Measurements from ENCODE around the gene FLACC1. TPM values are rescaled to one million over a fixed set of nuclear protein-coding genes. Genes with fewer than 3 reads are reported as not detected.
"Not testable (repeated sequence)": the region's sequence is repeated elsewhere in the genome, so short reads cannot be mapped to it uniquely, and the experiment has no call there.

FLACC1 gene
- total and polyA plus RNA-seq, 7 experiments from 2014 or later: 3.1 to 9.5 (median 6.2) TPM

GRCh38 chr2:201369318-201369717 lies 12.2 kb upstream of the FLACC1 start:
- CTCF ChIA-PET: interaction anchor here (0.7 kb wide), 1 partner anchor 26 kb away, joined by 3 read pairs; no protein-coding TSS in a partner anchor
- intact Hi-C loops (cut with micrococcal nuclease); H3K27ac ChIP-seq (ENCODE audit: low read depth, low read length); H3K27me3 Mint-ChIP-seq; H3K9me3 ChIP-seq (ENCODE audit: control insufficient read depth in 2 of 3, low read length in 3 of 3); H3K36me3 ChIP-seq (ENCODE audit: control insufficient read depth in 2 of 3, insufficient read depth in 3 of 3, low read length in 3 of 3); H3K4me3 Mint-ChIP-seq; H3K4me3 ChIP-seq (ENCODE audit: low read length); H3K27ac Mint-ChIP-seq; ATAC-seq; H3K27me3 ChIP-seq (ENCODE audit: control insufficient read depth in 2 of 2, insufficient read depth in 2 of 2, low read length in 2 of 2); H3K4me1 ChIP-seq (ENCODE audit: control insufficient read depth in 2 of 2, insufficient read depth in 2 of 2, low read length in 2 of 2); DNase-seq: not testable (repeated sequence)
- Mint-ChIP-seq H3K4me1 (peaks cover under 1 to 13% (median under 1%) of the 10 kb centered on the region in 7 donors), H3K36me3 (peaks cover 11 to 85% (median 76%) of the 10 kb centered on the region in 5 donors), H3K9me3 (peaks cover 4 to 40% (median 16%) of the 10 kb centered on the region in 11 donors)
- POLR2A ChIA-PET: interaction anchor here (0.6 kb wide), 1 partner anchor 71 kb away, joined by 3 read pairs; no protein-coding TSS in a partner anchor

- peak overlapping the region in 1 of 9 donors; percentile 11 for H3K27ac Mint-ChIP-seq
- Histone ChIP-seq H3K36me3 (ENCODE audit: control insufficient read depth in 2 of 3, insufficient read depth in 3 of 3, low read length in 3 of 3) (no peaks in the 10 kb centered on the region), H3K4me1 (ENCODE audit: control insufficient read depth in 2 of 2, insufficient read depth in 2 of 2, low read length in 2 of 2) (peaks cover 0 to 20% of the 10 kb centered on the region in 2 donors), H3K27ac (ENCODE audit: low read depth, low read length) (no peak overlapping the region), H3K27me3 (ENCODE audit: control insufficient read depth in 2 of 2, insufficient read depth in 2 of 2, low read length in 2 of 2) (no peaks in the 10 kb centered on the region), H3K9me3 (ENCODE audit: control insufficient read depth in 2 of 3, low read length in 3 of 3) (no peaks in the 10 kb centered on the region), H3K4me3 (ENCODE audit: low read length) (no peak overlapping the region)
- H3K9me3 Mint-ChIP-seq: peaks cover 4 to 43% (median 16%) of the 10 kb centered on the region in 11 donors
- intact Hi-C loops (cut with micrococcal nuclease): no loop called here
- no peak overlapping the region for H3K4me3 Mint-ChIP-seq
- ChIA-PET CTCF (interaction anchor here (2.8 kb wide), 1 partner anchor 184 kb away, joined by 10 read pairs; the partner anchor contains the start of gene CASP10), POLR2A (interaction anchor here (2.7 kb wide), 1 partner anchor 133 kb away, joined by 14 read pairs; no protein-coding TSS in a partner anchor)
- H3K36me3 Mint-ChIP-seq: peaks cover 8 to 74% (median 67%) of the 10 kb centered on the region in 5 donors
- DNase-seq (no peak), ATAC-seq (no peak)
- no peaks in the 10 kb centered on the region for H3K27me3 Mint-ChIP-seq
- H3K4me1 Mint-ChIP-seq: peaks cover 11 to 35% (median 30%) of the 10 kb centered on the region in 7 donors
Observed at GRCh38 chr2:201366146-201366545, 9.0 kb upstream of the FLACC1 start.

GRCh38 chr2:201363857-201364560 lies 6.9 kb upstream of the FLACC1 start:
- H3K27ac Mint-ChIP-seq: peak overlapping the region in 7 of 9 donors; percentile 9 to 84 (median 75)
- H3K4me1 ChIP-seq (ENCODE audit: control insufficient read depth in 2 of 2, insufficient read depth in 2 of 2, low read length in 2 of 2): peaks cover 0 to 24% of the 10 kb centered on the region in 2 donors
- peak; percentile 96 for ATAC-seq
- no peaks in the 10 kb centered on the region for H3K36me3 ChIP-seq (ENCODE audit: control insufficient read depth in 2 of 3, insufficient read depth in 3 of 3, low read length in 3 of 3)
- no peaks in the 10 kb centered on the region for H3K9me3 ChIP-seq (ENCODE audit: control insufficient read depth in 2 of 3, low read length in 3 of 3)
- intact Hi-C loops (cut with micrococcal nuclease): loop anchor here (1.0 to 5.0 kb wide), 9 partner anchors 103 to 652 kb away; partner anchors contain the start of genes CASP10 (in 2 of the 2), CASP8 (in 1 of the 2) and TMEM237 (in 1 of the 2)
- H3K9me3 Mint-ChIP-seq: peaks cover 4 to 43% (median 13%) of the 10 kb centered on the region in 11 donors
- peak in 7 of 9 donors; percentile 21 to 64 (median 61) for DNase-seq
- H3K4me1 Mint-ChIP-seq: peaks cover 11 to 45% (median 41%) of the 10 kb centered on the region in 7 donors
- H3K27ac ChIP-seq (ENCODE audit: low read depth, low read length): no peak overlapping the region
- peak overlapping the region in 5 of 10 donors; percentile 11 to 49 (median 32) for H3K4me3 Mint-ChIP-seq
- POLR2A ChIA-PET: interaction anchor here (0.6 to 2.7 kb wide), 7 partner anchors 53 to 131 kb away, joined by 3 to 14 read pairs (median 3); partner anchors contain the start of gene CASP8
- H3K4me3 ChIP-seq (ENCODE audit: low read length): no peak overlapping the region
- peaks cover 12 to 75% (median 56%) of the 10 kb centered on the region in 5 donors for H3K36me3 Mint-ChIP-seq
- no peaks in the 10 kb centered on the region for H3K27me3 Mint-ChIP-seq
- CTCF ChIA-PET: interaction anchor here (0.6 to 4.3 kb wide), 19 partner anchors 9 to 335 kb away, joined by 3 to 67 read pairs (median 4); partner anchors contain the start of genes CASP10 and CASP8
- H3K27me3 ChIP-seq (ENCODE audit: control insufficient read depth in 2 of 2, insufficient read depth in 2 of 2, low read length in 2 of 2): no peaks in the 10 kb centered on the region

- no peak overlapping the region for H3K27ac ChIP-seq (ENCODE audit: low read depth, low read length)
- Mint-ChIP-seq H3K27ac (peak overlapping the region in 1 of 9 donors; percentile 57), H3K36me3 (peaks cover 15 to 66% (median 46%) of the 10 kb centered on the region in 5 donors), H3K9me3 (peaks cover 4 to 26% (median 9%) of the 10 kb centered on the region in 11 donors), H3K4me3 (no peak overlapping the region), H3K4me1 (peaks cover 11 to 50% (median 41%) of the 10 kb centered on the region in 7 donors), H3K27me3 (no peaks in the 10 kb centered on the region)
- ChIA-PET POLR2A (no interaction called here), CTCF (interaction anchor here (1.0 to 4.3 kb wide), 5 partner anchors 83 to 185 kb away, joined by 3 to 67 read pairs (median 7); partner anchors contain the start of gene CASP8)
- H3K27me3 ChIP-seq (ENCODE audit: control insufficient read depth in 2 of 2, insufficient read depth in 2 of 2, low read length in 2 of 2): no peaks in the 10 kb centered on the region
- H3K9me3 ChIP-seq (ENCODE audit: control insufficient read depth in 2 of 3, low read length in 3 of 3): no peaks in the 10 kb centered on the region
- ATAC-seq (no peak), DNase-seq (no peak)
- no peaks in the 10 kb centered on the region for H3K36me3 ChIP-seq (ENCODE audit: control insufficient read depth in 2 of 3, insufficient read depth in 3 of 3, low read length in 3 of 3)
- no peak overlapping the region for H3K4me3 ChIP-seq (ENCODE audit: low read length)
- intact Hi-C loops (cut with micrococcal nuclease): loop anchor here (5.0 kb wide), 2 partner anchors 280 to 650 kb away; partner anchors contain the start of gene TMEM237 (in 1 of the 2)
- H3K4me1 ChIP-seq (ENCODE audit: control insufficient read depth in 2 of 2, insufficient read depth in 2 of 2, low read length in 2 of 2): peaks cover 0 to 24% of the 10 kb centered on the region in 2 donors
Observed at GRCh38 chr2:201362396-201362795, 5.3 kb upstream of the FLACC1 start.

- POLR2A ChIA-PET: interaction anchor here (0.8 to 1.1 kb wide), 3 partner anchors 91 to 113 kb away, joined by 3 to 5 read pairs (median 4); partner anchors contain the start of gene STRADB
- intact Hi-C loops (cut with micrococcal nuclease): loop anchor here (5.0 kb wide), 2 partner anchors 281 to 649 kb away; partner anchors contain the start of gene TMEM237 (in 1 of the 2)
Observed at GRCh38 chr2:201361078-201361733, 4.1 kb upstream of the FLACC1 start.

More at GRCh38 chr2:201361078-201361733, 4.1 kb upstream of the FLACC1 start:
- CTCF ChIA-PET: interaction anchor here (0.6 kb wide), 1 partner anchor 128 kb away, joined by 3 read pairs; no protein-coding TSS in a partner anchor
- ATAC-seq: no peak
- Mint-ChIP-seq H3K9me3 (peaks cover 0 to 15% (median 2%) of the 10 kb centered on the region in 11 donors), H3K4me3 (peak overlapping the region in 1 of 10 donors; percentile 30), H3K36me3 (peaks cover 11 to 56% (median 35%) of the 10 kb centered on the region in 5 donors), H3K4me1 (peaks cover 11 to 50% (median 38%) of the 10 kb centered on the region in 7 donors), H3K27me3 (no peaks in the 10 kb centered on the region), H3K27ac (peak overlapping the region in 7 of 9 donors; percentile 1 to 75 (median 38))
- Histone ChIP-seq H3K4me3 (ENCODE audit: low read length) (no peak overlapping the region), H3K27ac (ENCODE audit: low read depth, low read length) (no peak overlapping the region), H3K4me1 (ENCODE audit: control insufficient read depth in 2 of 2, insufficient read depth in 2 of 2, low read length in 2 of 2) (peaks cover 0 to 24% of the 10 kb centered on the region in 2 donors), H3K27me3 (ENCODE audit: control insufficient read depth in 2 of 2, insufficient read depth in 2 of 2, low read length in 2 of 2) (no peaks in the 10 kb centered on the region), H3K36me3 (ENCODE audit: control insufficient read depth in 2 of 3, insufficient read depth in 3 of 3, low read length in 3 of 3) (no peaks in the 10 kb centered on the region), H3K9me3 (ENCODE audit: control insufficient read depth in 2 of 3, low read length in 3 of 3) (no peaks in the 10 kb centered on the region)
- peak in 2 of 9 donors; percentile 4 to 20 for DNase-seq
